Measurements from ENCODE around the gene HECW1. TPM values are rescaled to one million over a fixed set of nuclear protein-coding genes. Genes with fewer than 3 reads are reported as not detected.

Gene HECW1
- total RNA-seq, 1 donor, result 2.9 TPM

DNA sequence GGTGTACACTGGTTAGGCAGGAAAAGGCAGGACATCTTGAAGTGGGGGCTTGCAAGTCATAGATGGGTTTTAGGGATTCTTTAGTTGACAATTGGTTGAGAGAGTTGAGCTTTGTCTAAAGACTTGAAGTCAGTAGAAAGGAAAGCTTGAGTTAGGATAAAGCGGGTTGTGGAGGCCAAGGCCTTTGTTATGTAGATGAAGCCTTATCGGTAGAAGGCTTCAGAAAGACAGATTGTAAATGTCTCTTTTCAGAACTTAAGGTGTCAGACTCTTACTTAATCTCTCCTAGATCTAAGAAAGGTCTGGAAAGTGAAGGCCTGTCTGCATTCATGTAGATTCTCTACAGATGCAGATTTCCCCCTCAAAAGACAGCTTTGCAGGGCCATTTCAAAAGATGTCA is 177.4 kb downstream of the HECW1 start:
- Histone ChIP-seq H2AFZ (ENCODE audit: low read length) (no peak overlapping the region), H3K36me3 (ENCODE audit: insufficient read depth, low read length) (no peaks in the 10 kb centered on the region), H4K20me1 (ENCODE audit: insufficient read depth, low read length) (no peaks in the 10 kb centered on the region), H3K4me2 (ENCODE audit: insufficient read depth, low read length) (no peak overlapping the region), H3K4me1 (ENCODE audit: insufficient read depth, low read length) (no peaks in the 10 kb centered on the region), H3K27me3 (ENCODE audit: insufficient read depth, low read length) (no peaks in the 10 kb centered on the region), H3K9me3 (ENCODE audit: low read depth, low read length) (peaks cover 3% of the 10 kb centered on the region), H3K79me2 (ENCODE audit: insufficient read depth, low read length) (no peaks in the 10 kb centered on the region), H3K4me3 (ENCODE audit: insufficient read depth, low read length) (no peak overlapping the region), H3K27ac (ENCODE audit: low read depth, low read length) (no peak overlapping the region)
- TF ChIP-seq, protein P1, sequence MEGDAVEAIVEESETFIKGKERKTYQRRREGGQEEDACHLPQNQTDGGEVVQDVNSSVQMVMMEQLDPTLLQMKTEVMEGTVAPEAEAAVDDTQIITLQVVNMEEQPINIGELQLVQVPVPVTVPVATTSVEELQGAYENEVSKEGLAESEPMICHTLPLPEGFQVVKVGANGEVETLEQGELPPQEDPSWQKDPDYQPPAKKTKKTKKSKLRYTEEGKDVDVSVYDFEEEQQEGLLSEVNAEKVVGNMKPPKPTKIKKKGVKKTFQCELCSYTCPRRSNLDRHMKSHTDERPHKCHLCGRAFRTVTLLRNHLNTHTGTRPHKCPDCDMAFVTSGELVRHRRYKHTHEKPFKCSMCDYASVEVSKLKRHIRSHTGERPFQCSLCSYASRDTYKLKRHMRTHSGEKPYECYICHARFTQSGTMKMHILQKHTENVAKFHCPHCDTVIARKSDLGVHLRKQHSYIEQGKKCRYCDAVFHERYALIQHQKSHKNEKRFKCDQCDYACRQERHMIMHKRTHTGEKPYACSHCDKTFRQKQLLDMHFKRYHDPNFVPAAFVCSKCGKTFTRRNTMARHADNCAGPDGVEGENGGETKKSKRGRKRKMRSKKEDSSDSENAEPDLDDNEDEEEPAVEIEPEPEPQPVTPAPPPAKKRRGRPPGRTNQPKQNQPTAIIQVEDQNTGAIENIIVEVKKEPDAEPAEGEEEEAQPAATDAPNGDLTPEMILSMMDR (IDR thresholded peaks at IDR 0.05; ENCODE audit: extremely low read depth, low read depth, low read length), result no peak
- DNase-seq (ENCODE audit: insufficient read length, low spot score, missing footprints), result no peak

DNA sequence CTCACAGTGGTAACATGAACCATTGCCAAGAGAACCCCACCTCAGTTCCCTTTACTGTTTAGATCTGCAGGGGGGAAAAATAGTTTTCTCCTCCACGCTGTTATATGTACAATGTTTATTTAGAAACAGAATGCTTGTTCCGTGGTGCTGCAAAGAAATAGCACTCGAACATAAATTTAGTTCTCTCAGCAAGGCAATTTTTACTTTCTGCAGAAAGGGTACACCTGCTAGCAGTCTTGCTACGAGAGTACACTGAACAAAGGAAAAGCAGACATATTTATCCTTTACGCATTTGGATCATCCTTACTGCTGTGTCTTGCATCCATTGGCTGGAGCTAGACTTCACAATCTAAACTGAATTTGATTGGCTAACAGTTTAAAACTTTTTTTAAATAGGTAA is 178.5 kb downstream of the HECW1 start:
- Histone ChIP-seq H3K27ac (ENCODE audit: low read depth, low read length) (no peak overlapping the region), H3K4me3 (ENCODE audit: insufficient read depth, low read length) (no peak overlapping the region), H4K20me1 (ENCODE audit: insufficient read depth, low read length) (no peaks in the 10 kb centered on the region), H3K27me3 (ENCODE audit: insufficient read depth, low read length) (no peaks in the 10 kb centered on the region), H2AFZ (ENCODE audit: low read length) (no peak overlapping the region), H3K9me3 (ENCODE audit: low read depth, low read length) (peaks cover 3% of the 10 kb centered on the region), H3K79me2 (ENCODE audit: insufficient read depth, low read length) (no peaks in the 10 kb centered on the region), H3K36me3 (ENCODE audit: insufficient read depth, low read length) (no peaks in the 10 kb centered on the region), H3K4me1 (ENCODE audit: insufficient read depth, low read length) (no peaks in the 10 kb centered on the region), H3K4me2 (ENCODE audit: insufficient read depth, low read length) (no peak overlapping the region)
- TF ChIP-seq, protein P1 (IDR thresholded peaks at IDR 0.05; ENCODE audit: extremely low read depth, low read depth, low read length), result no peak
- no peak for DNase-seq (ENCODE audit: insufficient read length, low spot score, missing footprints)

DNA sequence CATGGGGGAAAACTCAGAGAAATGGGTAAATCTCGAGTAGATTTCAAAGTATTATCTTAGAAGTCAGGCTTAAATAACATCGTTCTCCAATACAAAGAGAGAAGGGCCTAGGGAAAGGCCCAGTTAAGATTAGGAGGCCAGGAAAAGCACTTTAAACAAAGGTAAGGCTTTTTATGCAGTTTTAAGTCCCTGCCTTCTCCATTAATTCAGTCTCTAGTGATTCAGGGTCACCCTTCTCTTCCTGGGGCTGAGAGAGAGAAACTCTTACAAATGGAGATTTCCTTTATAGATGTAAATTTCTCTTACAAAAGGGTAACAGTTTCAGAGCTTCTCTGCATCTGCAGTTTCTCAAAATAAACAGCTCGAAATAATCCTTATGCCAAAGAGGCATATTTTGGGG is 179.3 kb downstream of the HECW1 start:
- H3K4me2 ChIP-seq (ENCODE audit: insufficient read depth, low read length), result no peak overlapping the region
- no peak overlapping the region for H3K4me3 ChIP-seq (ENCODE audit: insufficient read depth, low read length)
- DNase-seq (ENCODE audit: insufficient read length, low spot score, missing footprints), result no peak
- H4K20me1 ChIP-seq (ENCODE audit: insufficient read depth, low read length), result no peaks in the 10 kb centered on the region
- no peak overlapping the region for H2AFZ ChIP-seq (ENCODE audit: low read length)
- H3K4me1 ChIP-seq (ENCODE audit: insufficient read depth, low read length), result no peaks in the 10 kb centered on the region
- no peak overlapping the region for H3K27ac ChIP-seq (ENCODE audit: low read depth, low read length)
- TF ChIP-seq, protein P1 (IDR thresholded peaks at IDR 0.05; ENCODE audit: extremely low read depth, low read depth, low read length), result no peak
- H3K27me3 ChIP-seq (ENCODE audit: insufficient read depth, low read length), result no peaks in the 10 kb centered on the region
- H3K79me2 ChIP-seq (ENCODE audit: insufficient read depth, low read length), result no peaks in the 10 kb centered on the region
- H3K9me3 ChIP-seq (ENCODE audit: low read depth, low read length), result peaks cover 3% of the 10 kb centered on the region
- no peaks in the 10 kb centered on the region for H3K36me3 ChIP-seq (ENCODE audit: insufficient read depth, low read length)

DNA sequence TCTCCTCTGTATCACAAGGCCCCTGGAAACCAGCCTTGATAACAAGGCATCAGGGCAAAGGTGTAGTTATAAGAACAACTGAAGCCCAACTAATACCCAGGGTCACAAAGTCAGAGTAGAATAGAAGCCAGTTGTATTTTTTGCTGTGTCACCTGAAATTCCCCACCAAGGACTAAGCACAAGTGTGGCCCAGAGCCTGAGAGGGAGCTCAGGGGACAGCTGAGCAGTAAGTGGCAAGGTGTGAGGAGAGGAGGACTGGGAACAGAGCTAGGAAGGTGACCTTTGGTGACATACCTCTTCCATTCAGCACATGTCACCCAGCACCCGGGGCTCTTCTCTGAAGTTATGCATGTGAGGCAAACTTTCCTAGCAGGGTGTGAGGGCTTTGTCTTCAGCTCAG is 179.9 kb downstream of the HECW1 start:
- no peaks in the 10 kb centered on the region for H3K36me3 ChIP-seq (ENCODE audit: insufficient read depth, low read length)
- no peak for DNase-seq (ENCODE audit: insufficient read length, low spot score, missing footprints)
- no peak overlapping the region for H3K4me3 ChIP-seq (ENCODE audit: insufficient read depth, low read length)
- no peaks in the 10 kb centered on the region for H3K79me2 ChIP-seq (ENCODE audit: insufficient read depth, low read length)
- H3K27me3 ChIP-seq (ENCODE audit: insufficient read depth, low read length), result no peaks in the 10 kb centered on the region
- H3K4me2 ChIP-seq (ENCODE audit: insufficient read depth, low read length), result no peak overlapping the region
- TF ChIP-seq, protein P1 (IDR thresholded peaks at IDR 0.05; ENCODE audit: extremely low read depth, low read depth, low read length), result no peak
- peaks cover 3% of the 10 kb centered on the region for H3K9me3 ChIP-seq (ENCODE audit: low read depth, low read length)
- H3K4me1 ChIP-seq (ENCODE audit: insufficient read depth, low read length), result no peaks in the 10 kb centered on the region
- no peaks in the 10 kb centered on the region for H4K20me1 ChIP-seq (ENCODE audit: insufficient read depth, low read length)
- no peak overlapping the region for H3K27ac ChIP-seq (ENCODE audit: low read depth, low read length)
- H2AFZ ChIP-seq (ENCODE audit: low read length), result no peak overlapping the region
